BLaER1 (cell line): ENCODE results near the gene PLIN5.
A peak's percentile ranks its signal among the peaks of the same experiment; 100 is the strongest.
"Not testable (repeated sequence)": the region's sequence is repeated elsewhere in the genome, so short reads cannot be mapped to it uniquely, and the experiment has no call there.

ENCODE experiments used
- H3K27ac ChIP-seq: shearing (Covaris generic); formaldehyde crosslinking; 2 replicates; pipeline ENCODE4 v1.8.1; 2022
- H3K27me3 ChIP-seq: shearing (Covaris generic); formaldehyde crosslinking; 2 replicates; pipeline ENCODE4 v1.8.1; 2022
- H3K36me3 ChIP-seq: shearing (Covaris generic); formaldehyde crosslinking; 2 replicates; pipeline ENCODE4 v1.8.1; 2022
- H3K4me1 ChIP-seq: shearing (Covaris generic); formaldehyde crosslinking; 2 replicates; pipeline ENCODE4 v1.8.1; 2022
- H3K4me2 ChIP-seq: shearing (Covaris generic); formaldehyde crosslinking; 2 replicates; pipeline ENCODE4 v1.8.1; 2022
- H3K4me3 ChIP-seq: shearing (Covaris generic); formaldehyde crosslinking; 2 replicates; pipeline ENCODE4 v1.8.1; 2022
- H3K9ac ChIP-seq: shearing (Covaris generic); formaldehyde crosslinking; 2 replicates; pipeline ENCODE4 v1.8.1; 2022
- H3K9me3 ChIP-seq: shearing (Covaris generic); formaldehyde crosslinking; 2 replicates; pipeline ENCODE4 v1.8.1; 2022
- H4K20me1 ChIP-seq: shearing (Covaris generic); formaldehyde crosslinking; 2 replicates; pipeline ENCODE4 v1.8.1; 2022
- Cebpa-rat ChIP-seq: shearing (Covaris generic); IDR thresholded peaks from 2 replicates; pipeline ENCODE4 v1.8.1; 2022

The PLIN5 gene

GRCh38 chr19:4536798-4537197 is 1.8 kb upstream of the PLIN5 start:
- no peaks in the 10 kb centered on the region for H3K36me3 ChIP-seq
- no peaks in the 10 kb centered on the region for H4K20me1 ChIP-seq
- peak overlapping the region; percentile 32 for H3K4me2 ChIP-seq
- H3K27me3 ChIP-seq: 0 out of 2 replicates have a peak, but pooled peaks cover 3% of the 10 kb centered on the region
- no peak for TF ChIP-seq Cebpa-rat
- peaks cover 9% of the 10 kb centered on the region for H3K9me3 ChIP-seq
- no peak overlapping the region for H3K27ac ChIP-seq
- no peak overlapping the region for H3K9ac ChIP-seq
- peaks cover 32% of the 10 kb centered on the region for H3K4me1 ChIP-seq
- H3K4me3 ChIP-seq: no peak overlapping the region

GRCh38 chr19:4533835-4534424 is 1.1 kb downstream of the PLIN5 start:
- no peaks in the 10 kb centered on the region for H3K9me3 ChIP-seq
- H3K27me3 ChIP-seq: 0 out of 2 replicates have a peak, but pooled peaks cover 3% of the 10 kb centered on the region
- H3K9ac ChIP-seq: no peak overlapping the region
- peaks cover 25% of the 10 kb centered on the region for H3K4me1 ChIP-seq
- H3K27ac ChIP-seq: no peak overlapping the region
- no peaks in the 10 kb centered on the region for H4K20me1 ChIP-seq
- H3K36me3 ChIP-seq: no peaks in the 10 kb centered on the region
- no peak overlapping the region for H3K4me2 ChIP-seq
- H3K4me3 ChIP-seq: no peak overlapping the region
- no peak for TF ChIP-seq Cebpa-rat

- Histone ChIP-seq H3K4me3 (no peak overlapping the region), H3K4me1 (peaks cover 25% of the 10 kb centered on the region), H3K27me3 (0 out of 2 replicates have a peak, but pooled peaks cover 3% of the 10 kb centered on the region), H3K27ac (no peak overlapping the region), H4K20me1 (no peaks in the 10 kb centered on the region), H3K9ac (no peak overlapping the region), H3K36me3 (no peaks in the 10 kb centered on the region), H3K4me2 (no peak overlapping the region), H3K9me3 (no peaks in the 10 kb centered on the region)
- TF ChIP-seq Cebpa-rat: no peak
These were observed 1.7 kb downstream of the PLIN5 start for GRCh38 chr19:4533334-4533733.

GRCh38 chr19:4531562-4532165 is 3.4 kb downstream of the PLIN5 start:
- no peak overlapping the region; the same call in 1 of the 2 replicates for H3K4me2 ChIP-seq

GRCh38 chr19:4529924-4530522 is 5.0 kb downstream of the PLIN5 start:
- TF ChIP-seq Cebpa-rat: no peak
- Histone ChIP-seq H3K27me3 (0 out of 2 replicates have a peak, but pooled peaks cover 3% of the 10 kb centered on the region), H3K9me3 (no peaks in the 10 kb centered on the region), H3K27ac (no peak overlapping the region), H3K4me1 (peaks cover 18% of the 10 kb centered on the region), H3K4me3 (no peak overlapping the region), H4K20me1 (no peaks in the 10 kb centered on the region), H3K36me3 (no peaks in the 10 kb centered on the region), H3K9ac (no peak overlapping the region), H3K4me2 (no peak overlapping the region)

More at GRCh38 chr19:4531562-4532165, 3.4 kb downstream of the PLIN5 start:
- Histone ChIP-seq H3K9ac (no peak overlapping the region), H4K20me1 (no peaks in the 10 kb centered on the region), H3K4me1 (peaks cover 27% of the 10 kb centered on the region), H3K4me3 (no peak overlapping the region), H3K36me3 (no peaks in the 10 kb centered on the region), H3K27me3 (0 out of 2 replicates have a peak, but pooled peaks cover 3% of the 10 kb centered on the region), H3K9me3 (no peaks in the 10 kb centered on the region), H3K27ac (no peak overlapping the region)
- TF ChIP-seq Cebpa-rat: no peak

GRCh38 chr19:4528843-4529242 is 6.2 kb downstream of the PLIN5 start:
- Histone ChIP-seq H3K4me3 (no peak overlapping the region), H3K36me3 (no peaks in the 10 kb centered on the region), H4K20me1 (no peaks in the 10 kb centered on the region), H3K27me3 (no peaks in the 10 kb centered on the region), H3K9ac (no peak overlapping the region), H3K27ac (no peak overlapping the region), H3K9me3 (no peaks in the 10 kb centered on the region), H3K4me1 (peaks cover 15% of the 10 kb centered on the region), H3K4me2 (no peak overlapping the region)
- no peak for TF ChIP-seq Cebpa-rat

- H3K4me1 ChIP-seq: peaks cover 17% of the 10 kb centered on the region
- H3K4me2 ChIP-seq: peak overlapping the region; percentile 19; the same call in 1 of the 2 replicates
- not testable (repeated sequence) for H3K4me3 ChIP-seq, H3K9me3 ChIP-seq, H3K27ac ChIP-seq, H3K27me3 ChIP-seq, H3K9ac ChIP-seq, H3K36me3 ChIP-seq, H4K20me1 ChIP-seq
These were observed 7.6 kb downstream of the PLIN5 start for GRCh38 chr19:4527377-4527776.

GRCh38 chr19:4525563-4526002 is 9.4 kb downstream of the PLIN5 start:
- no peak overlapping the region for H3K9ac ChIP-seq
- no peak overlapping the region for H3K27ac ChIP-seq
- TF ChIP-seq Cebpa-rat: no peak
- H3K4me3 ChIP-seq: no peak overlapping the region
- no peaks in the 10 kb centered on the region for H3K9me3 ChIP-seq
- no peaks in the 10 kb centered on the region for H3K36me3 ChIP-seq
- H3K4me2 ChIP-seq: no peak overlapping the region
- H3K27me3 ChIP-seq: no peaks in the 10 kb centered on the region
- no peaks in the 10 kb centered on the region for H4K20me1 ChIP-seq
- H3K4me1 ChIP-seq: peaks cover 24% of the 10 kb centered on the region

- Histone ChIP-seq H3K4me3 (no peak overlapping the region), H3K4me1 (peaks cover 25% of the 10 kb centered on the region), H3K4me2 (no peak overlapping the region), H3K27me3 (no peaks in the 10 kb centered on the region), H3K36me3 (no peaks in the 10 kb centered on the region), H3K9ac (no peak overlapping the region), H4K20me1 (no peaks in the 10 kb centered on the region), H3K9me3 (no peaks in the 10 kb centered on the region), H3K27ac (no peak overlapping the region)
- TF ChIP-seq Cebpa-rat: no peak
These were observed 10.0 kb downstream of the PLIN5 start for GRCh38 chr19:4524808-4525562.
